Measurements from ENCODE around the gene LRCH1.

Gene LRCH1

DNA sequence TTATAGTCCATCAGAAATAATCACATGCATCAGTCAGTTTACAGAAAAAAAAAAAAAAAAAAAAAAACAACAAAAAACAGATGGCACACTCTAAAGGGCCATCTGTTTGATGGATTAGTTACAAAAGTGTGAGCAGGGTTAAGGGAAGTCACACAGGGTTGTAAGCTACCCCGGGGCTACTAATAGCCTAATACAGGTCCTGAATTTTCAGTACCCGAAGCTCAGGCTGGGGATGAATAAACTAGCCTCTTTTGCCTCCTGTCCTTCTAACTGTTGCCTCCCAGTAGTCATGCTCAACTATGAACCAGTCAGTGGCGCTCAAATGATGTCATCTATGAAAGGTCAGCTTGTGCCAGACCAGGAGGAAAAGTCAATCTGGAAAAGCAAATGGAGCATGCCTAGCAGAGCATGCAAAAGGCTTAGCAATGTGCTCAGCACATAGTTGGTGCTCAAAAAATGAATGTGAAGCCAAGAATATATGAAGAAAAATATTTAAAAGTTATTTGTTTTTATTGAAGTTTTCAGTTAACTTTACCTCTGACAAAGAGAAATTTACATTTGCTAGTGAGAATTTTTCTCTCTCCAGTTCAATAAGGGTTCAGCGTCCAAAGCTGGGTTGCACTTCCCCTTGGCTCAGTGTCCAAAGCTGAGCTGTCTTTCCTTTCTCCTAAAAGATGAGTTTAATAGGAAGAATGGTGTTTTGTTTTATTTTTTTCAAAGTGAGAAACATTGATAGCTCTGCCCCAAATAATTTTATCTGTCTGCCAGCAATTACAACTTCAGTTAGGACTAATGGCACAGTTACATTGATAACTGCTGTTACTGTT lies 30.8 kb upstream of the LRCH1 start:
- Histone ChIP-seq H3K4me1 (ENCODE audit: control insufficient read depth, insufficient read depth, low read length) (peaks cover 3% of the 10 kb centered on the region), H3K9ac (ENCODE audit: low read length) (no peak overlapping the region), H3K27me3 (replicated peaks; ENCODE audit: control insufficient read depth, insufficient read depth, low read length) (no peaks in the 10 kb centered on the region), H3K9me3 (ENCODE audit: control insufficient read depth, low read length) (peaks cover 5% of the 10 kb centered on the region), H3K36me3 (ENCODE audit: control insufficient read depth, insufficient read depth, low read length, severe bottlenecking) (no peaks in the 10 kb centered on the region), H3K4me3 (ENCODE audit: low read length) (no peak overlapping the region)
- no peak for DNase-seq (ENCODE audit: low read depth)

DNA sequence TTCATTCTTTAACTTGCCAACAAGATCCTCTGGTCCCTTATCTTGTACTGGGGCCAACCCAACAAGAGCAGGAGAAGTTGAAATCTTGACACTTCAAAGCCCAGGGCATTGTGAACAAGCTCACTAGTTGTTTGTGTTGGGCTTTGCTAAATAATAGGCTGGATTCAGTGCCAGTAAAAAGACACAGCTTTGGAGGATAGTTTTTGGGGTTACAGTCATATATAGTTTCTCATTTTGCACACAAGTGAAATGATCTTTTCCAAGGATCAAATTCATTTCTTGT lies 30.3 kb upstream of the LRCH1 start:
- DNase-seq (ENCODE audit: low read depth): no peak
- peaks cover 5% of the 10 kb centered on the region for H3K9me3 ChIP-seq (ENCODE audit: control insufficient read depth, low read length)
- no peaks in the 10 kb centered on the region for H3K4me1 ChIP-seq (ENCODE audit: control insufficient read depth, insufficient read depth, low read length)
- H3K9ac ChIP-seq (ENCODE audit: low read length): no peak overlapping the region
- H3K27me3 ChIP-seq (replicated peaks; ENCODE audit: control insufficient read depth, insufficient read depth, low read length): no peaks in the 10 kb centered on the region
- no peak overlapping the region for H3K4me3 ChIP-seq (ENCODE audit: low read length)
- no peaks in the 10 kb centered on the region for H3K36me3 ChIP-seq (ENCODE audit: control insufficient read depth, insufficient read depth, low read length, severe bottlenecking)

DNA sequence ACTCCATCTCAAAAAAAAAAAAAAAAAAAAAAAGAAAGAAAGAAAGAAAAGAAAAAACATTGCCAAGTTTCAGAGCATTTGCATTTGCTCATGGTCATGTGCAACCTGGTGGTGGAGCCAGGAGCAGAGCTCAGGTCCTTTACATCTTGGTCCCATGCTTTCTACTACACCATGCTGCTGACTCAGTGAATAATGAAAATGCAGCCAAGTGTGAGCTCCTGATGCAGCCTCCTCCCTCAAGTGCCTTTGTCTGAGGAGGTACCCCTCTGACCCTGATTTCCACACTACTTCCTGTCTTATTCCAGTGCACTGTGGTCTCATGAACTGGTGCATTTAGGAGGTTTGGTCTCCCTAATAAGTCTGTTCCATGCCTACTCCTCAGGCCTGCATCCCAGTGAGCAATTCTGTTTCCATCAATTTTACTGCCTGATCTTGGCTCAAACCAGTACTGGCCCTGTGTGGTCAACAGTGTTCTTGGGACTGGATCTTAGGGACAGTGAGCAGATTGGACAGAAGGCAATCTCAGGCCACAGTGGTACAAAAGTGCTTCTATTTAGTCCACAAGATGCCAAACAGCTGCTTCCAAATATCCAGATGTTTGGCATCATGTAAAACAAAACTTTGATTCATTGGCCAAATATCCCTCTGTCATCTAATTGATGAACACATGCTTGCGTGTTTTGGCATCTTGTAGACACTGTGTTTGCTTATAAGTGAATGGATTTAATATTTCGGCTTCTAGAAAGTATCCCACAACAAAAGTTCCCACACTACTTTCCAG lies 28.8 kb upstream of the LRCH1 start:
- Histone ChIP-seq H3K9me3 (ENCODE audit: control insufficient read depth, low read length) (peaks cover 5% of the 10 kb centered on the region), H3K4me3 (ENCODE audit: low read length) (no peak overlapping the region), H3K4me1 (ENCODE audit: control insufficient read depth, insufficient read depth, low read length) (no peaks in the 10 kb centered on the region), H3K36me3 (ENCODE audit: control insufficient read depth, insufficient read depth, low read length, severe bottlenecking) (no peaks in the 10 kb centered on the region), H3K9ac (ENCODE audit: low read length) (no peak overlapping the region), H3K27me3 (replicated peaks; ENCODE audit: control insufficient read depth, insufficient read depth, low read length) (no peaks in the 10 kb centered on the region)
- peak; percentile 22 for DNase-seq (ENCODE audit: low read depth)

DNA sequence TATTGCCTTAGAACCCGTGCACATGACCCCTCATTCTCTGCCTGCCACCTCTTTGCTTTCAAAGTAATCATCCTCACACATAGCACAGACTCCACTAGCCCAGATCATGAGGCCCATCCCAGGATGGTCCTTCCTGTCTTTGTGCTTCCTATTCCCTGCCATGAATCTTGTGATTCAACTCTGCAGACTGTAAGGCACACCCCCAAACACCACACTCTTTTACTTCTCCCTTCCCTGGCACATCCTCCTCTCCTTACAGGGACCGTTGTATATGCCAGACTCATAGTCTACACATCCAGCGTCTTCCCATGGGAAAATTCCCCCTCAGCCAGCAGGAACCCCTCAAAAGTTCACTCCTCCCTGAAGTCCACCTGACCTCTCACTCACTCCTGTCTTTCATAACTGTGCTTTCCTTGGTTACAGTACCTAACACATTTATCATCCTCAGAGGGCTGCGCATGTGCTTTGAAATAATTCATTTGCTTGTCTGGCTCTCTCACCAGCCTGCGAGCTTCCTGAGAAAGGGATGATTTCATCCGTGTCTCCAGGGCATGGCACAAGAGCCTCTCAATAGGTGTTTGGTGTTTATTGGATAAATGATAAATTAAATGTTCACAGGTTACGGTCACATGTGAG lies 26.8 kb upstream of the LRCH1 start:
- H3K9me3 ChIP-seq (ENCODE audit: control insufficient read depth, low read length): peaks cover 5% of the 10 kb centered on the region
- no peaks in the 10 kb centered on the region for H3K27me3 ChIP-seq (replicated peaks; ENCODE audit: control insufficient read depth, insufficient read depth, low read length)
- no peak for DNase-seq (ENCODE audit: low read depth)
- H3K9ac ChIP-seq (ENCODE audit: low read length): no peak overlapping the region
- peaks cover 12% of the 10 kb centered on the region for H3K4me1 ChIP-seq (ENCODE audit: control insufficient read depth, insufficient read depth, low read length)
- H3K36me3 ChIP-seq (ENCODE audit: control insufficient read depth, insufficient read depth, low read length, severe bottlenecking): no peaks in the 10 kb centered on the region
- no peak overlapping the region for H3K4me3 ChIP-seq (ENCODE audit: low read length)

DNA sequence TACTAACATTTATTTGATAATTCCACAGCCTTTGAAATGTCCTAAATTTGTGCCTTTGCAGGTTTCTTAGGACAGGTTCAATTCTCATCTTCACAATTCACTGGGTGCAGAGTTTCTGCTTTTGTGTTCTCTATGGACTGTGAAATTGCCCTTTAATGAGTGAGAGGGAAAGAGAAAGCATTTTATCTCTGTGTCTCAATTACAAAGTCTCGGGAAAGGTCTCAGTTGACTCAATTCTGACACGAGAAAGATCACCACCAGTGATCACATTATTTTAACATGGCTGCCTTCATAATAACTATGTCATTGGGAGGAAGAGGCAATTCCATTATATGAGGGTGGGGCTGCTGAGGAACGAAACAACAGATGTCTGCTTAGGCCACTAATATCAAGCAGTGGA lies 26.2 kb upstream of the LRCH1 start:
- Histone ChIP-seq H3K36me3 (ENCODE audit: control insufficient read depth, insufficient read depth, low read length, severe bottlenecking) (no peaks in the 10 kb centered on the region), H3K9ac (ENCODE audit: low read length) (no peak overlapping the region), H3K4me1 (ENCODE audit: control insufficient read depth, insufficient read depth, low read length) (peaks cover 13% of the 10 kb centered on the region), H3K27me3 (replicated peaks; ENCODE audit: control insufficient read depth, insufficient read depth, low read length) (no peaks in the 10 kb centered on the region), H3K4me3 (ENCODE audit: low read length) (no peak overlapping the region), H3K9me3 (ENCODE audit: control insufficient read depth, low read length) (no peaks in the 10 kb centered on the region)
- DNase-seq (ENCODE audit: low read depth): no peak

DNA sequence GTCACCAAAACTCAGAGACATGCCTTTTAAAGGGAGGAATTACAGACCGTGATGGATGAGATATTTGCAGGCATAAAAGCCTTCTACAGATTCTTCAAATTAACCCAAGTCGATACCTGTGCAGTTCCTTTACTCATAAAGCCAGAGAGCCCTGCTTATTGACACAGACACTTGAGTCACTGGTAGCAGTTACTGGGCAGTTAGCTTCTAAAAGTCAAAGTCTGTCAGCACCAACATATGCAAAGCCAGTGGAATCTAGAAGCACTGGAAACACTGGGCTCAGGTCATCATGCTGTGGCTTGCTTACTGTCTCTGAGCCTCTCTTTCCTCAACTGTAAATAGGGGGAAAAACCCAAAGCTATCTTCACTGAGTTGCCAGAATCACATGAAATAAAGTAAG lies 25.7 kb upstream of the LRCH1 start:
- Histone ChIP-seq H3K36me3 (ENCODE audit: control insufficient read depth, insufficient read depth, low read length, severe bottlenecking) (no peaks in the 10 kb centered on the region), H3K4me3 (ENCODE audit: low read length) (no peak overlapping the region), H3K4me1 (ENCODE audit: control insufficient read depth, insufficient read depth, low read length) (peaks cover 13% of the 10 kb centered on the region), H3K9me3 (ENCODE audit: control insufficient read depth, low read length) (no peaks in the 10 kb centered on the region), H3K27me3 (replicated peaks; ENCODE audit: control insufficient read depth, insufficient read depth, low read length) (no peaks in the 10 kb centered on the region), H3K9ac (ENCODE audit: low read length) (no peak overlapping the region)
- DNase-seq (ENCODE audit: low read depth): no peak

DNA sequence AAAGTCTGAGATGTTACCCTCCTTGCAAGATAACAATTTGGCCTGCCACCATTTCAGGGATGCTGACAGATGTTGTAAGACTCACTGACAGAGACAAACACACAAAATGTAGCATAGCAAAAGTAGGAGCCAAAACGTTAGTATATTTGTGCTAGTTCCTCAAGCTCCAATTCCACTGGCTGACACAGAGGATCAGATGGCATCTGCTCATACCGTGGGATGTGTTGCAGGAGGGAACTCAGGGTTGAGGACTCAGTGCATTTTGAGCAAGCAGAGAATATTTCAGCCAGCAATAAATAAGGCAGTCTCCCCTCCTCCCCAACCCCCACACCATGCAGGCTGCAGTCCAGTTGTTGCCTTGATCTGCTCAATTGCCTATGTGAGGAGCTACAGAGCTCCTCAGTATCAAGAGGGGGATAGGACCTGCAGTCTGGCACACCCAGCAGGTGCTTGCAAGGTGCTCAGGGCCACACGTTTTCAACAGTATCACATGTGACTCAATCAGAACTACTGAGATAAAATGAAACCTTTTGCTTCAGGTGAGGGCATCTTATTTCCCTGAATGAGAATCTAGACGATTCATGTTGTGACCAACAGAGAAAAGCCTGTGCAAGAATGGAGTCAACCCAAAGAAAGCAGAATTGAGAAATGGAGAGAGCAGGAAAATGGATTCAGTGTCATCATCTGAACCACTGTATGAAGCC lies 23.6 kb upstream of the LRCH1 start:
- DNase-seq (ENCODE audit: low read depth): no peak
- Histone ChIP-seq H3K36me3 (ENCODE audit: control insufficient read depth, insufficient read depth, low read length, severe bottlenecking) (no peaks in the 10 kb centered on the region), H3K9me3 (ENCODE audit: control insufficient read depth, low read length) (no peaks in the 10 kb centered on the region)

DNA sequence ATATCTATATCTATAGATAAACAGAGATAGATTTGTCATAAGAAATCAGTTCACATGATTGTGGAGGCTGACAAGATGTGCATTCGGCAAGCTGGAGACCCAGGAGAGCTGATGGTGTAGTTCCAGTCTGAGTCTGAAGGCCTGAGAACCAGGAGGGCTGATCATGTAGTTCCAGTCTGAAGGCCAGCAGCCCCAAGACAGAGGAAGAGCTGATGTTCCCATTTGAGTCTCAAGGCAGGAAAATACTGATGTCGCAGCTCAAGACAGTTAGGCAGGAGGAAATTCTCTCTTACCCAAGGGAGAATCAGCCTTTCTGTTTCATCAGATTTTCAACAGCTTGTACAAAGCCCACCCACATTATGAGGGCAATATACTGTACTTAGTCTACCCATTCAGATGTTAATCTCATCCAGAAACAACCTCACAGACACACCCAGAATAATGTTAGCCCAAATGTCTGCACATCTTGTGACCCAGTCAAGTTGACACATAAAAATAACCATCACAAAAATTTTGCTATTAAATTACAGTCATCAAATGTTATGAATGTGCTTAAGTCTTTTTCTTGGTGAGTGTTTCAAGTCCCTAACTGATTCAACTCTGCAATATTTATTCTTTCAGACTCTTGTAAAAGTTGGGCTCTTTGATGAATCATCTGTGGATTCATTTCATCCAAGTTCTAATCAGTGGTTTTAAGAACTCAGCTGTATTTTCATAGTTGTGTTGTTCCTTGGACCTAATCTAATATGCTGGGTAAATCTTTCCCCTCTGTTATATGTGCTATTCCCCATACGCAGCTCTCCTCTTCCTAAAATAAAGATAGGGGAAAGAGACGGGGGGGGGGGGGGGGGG lies 22.7 kb upstream of the LRCH1 start:
- H3K27me3 ChIP-seq (replicated peaks; ENCODE audit: control insufficient read depth, insufficient read depth, low read length): no peaks in the 10 kb centered on the region
- DNase-seq (ENCODE audit: low read depth): peak; percentile 65
- H3K4me1 ChIP-seq (ENCODE audit: control insufficient read depth, insufficient read depth, low read length): peaks cover 13% of the 10 kb centered on the region
- no peak overlapping the region for H3K9ac ChIP-seq (ENCODE audit: low read length)
- H3K36me3 ChIP-seq (ENCODE audit: control insufficient read depth, insufficient read depth, low read length, severe bottlenecking): no peaks in the 10 kb centered on the region
- H3K9me3 ChIP-seq (ENCODE audit: control insufficient read depth, low read length): no peaks in the 10 kb centered on the region
- H3K4me3 ChIP-seq (ENCODE audit: low read length): no peak overlapping the region

More for the DNA sequence above, 23.6 kb upstream of the LRCH1 start:
- Histone ChIP-seq H3K4me1 (ENCODE audit: control insufficient read depth, insufficient read depth, low read length) (peaks cover 13% of the 10 kb centered on the region), H3K9ac (ENCODE audit: low read length) (no peak overlapping the region), H3K27me3 (replicated peaks; ENCODE audit: control insufficient read depth, insufficient read depth, low read length) (no peaks in the 10 kb centered on the region), H3K4me3 (ENCODE audit: low read length) (no peak overlapping the region)

DNA sequence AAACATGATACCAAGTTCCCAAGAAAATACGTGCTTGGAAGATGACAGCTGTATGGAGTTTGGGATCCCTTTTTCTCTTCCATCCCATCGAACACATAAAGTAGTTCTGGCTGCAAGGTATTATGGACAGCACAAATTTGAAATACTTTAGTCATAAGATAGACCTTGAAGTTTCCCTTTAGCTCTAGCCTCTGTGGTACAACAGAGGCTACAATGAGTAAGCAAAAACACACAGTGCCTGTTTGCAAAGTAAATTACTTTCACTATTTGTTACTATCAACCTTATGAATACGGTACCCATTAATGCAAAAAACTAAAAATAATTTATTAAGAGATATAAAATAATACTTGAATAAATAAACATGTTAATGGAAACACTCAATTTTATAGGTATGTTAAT lies 21.0 kb upstream of the LRCH1 start:
- Histone ChIP-seq H3K4me1 (ENCODE audit: control insufficient read depth, insufficient read depth, low read length) (peaks cover 16% of the 10 kb centered on the region), H3K27me3 (replicated peaks; ENCODE audit: control insufficient read depth, insufficient read depth, low read length) (no peaks in the 10 kb centered on the region), H3K4me3 (ENCODE audit: low read length) (no peak overlapping the region), H3K9me3 (ENCODE audit: control insufficient read depth, low read length) (no peaks in the 10 kb centered on the region), H3K36me3 (ENCODE audit: control insufficient read depth, insufficient read depth, low read length, severe bottlenecking) (no peaks in the 10 kb centered on the region), H3K9ac (ENCODE audit: low read length) (no peak overlapping the region)
- DNase-seq (ENCODE audit: low read depth): no peak

DNA sequence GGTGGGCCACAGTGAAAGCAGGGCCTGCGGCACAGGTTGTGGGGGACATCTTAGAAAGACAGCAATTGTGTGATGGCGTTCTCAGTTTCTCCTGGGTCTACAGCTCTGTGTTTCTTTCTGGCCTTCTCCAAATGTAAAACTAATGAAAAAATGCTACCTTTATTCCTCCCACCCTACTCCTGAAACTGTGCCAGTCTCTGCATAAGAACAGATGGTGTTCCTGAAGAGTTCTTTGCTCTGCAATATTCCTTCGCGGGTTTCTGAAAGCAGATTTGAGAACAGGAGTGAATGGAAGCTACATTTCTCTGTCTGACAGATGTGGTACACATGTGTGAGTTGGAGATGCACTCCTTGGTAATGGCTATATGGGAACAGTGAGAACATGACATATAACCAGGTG lies 18.0 kb upstream of the LRCH1 start:
- no peak overlapping the region for H3K4me3 ChIP-seq (ENCODE audit: low read length)
- DNase-seq (ENCODE audit: low read depth): no peak

More for the DNA sequence above, 18.0 kb upstream of the LRCH1 start:
- Histone ChIP-seq H3K9ac (ENCODE audit: low read length) (no peak overlapping the region), H3K9me3 (ENCODE audit: control insufficient read depth, low read length) (no peaks in the 10 kb centered on the region), H3K27me3 (replicated peaks; ENCODE audit: control insufficient read depth, insufficient read depth, low read length) (no peaks in the 10 kb centered on the region), H3K4me1 (ENCODE audit: control insufficient read depth, insufficient read depth, low read length) (peaks cover 16% of the 10 kb centered on the region), H3K36me3 (ENCODE audit: control insufficient read depth, insufficient read depth, low read length, severe bottlenecking) (no peaks in the 10 kb centered on the region)
